Spleen (tissue), 13 donors: Measurements from ENCODE around the gene KRT71. TPM values are rescaled to one million over a fixed set of nuclear protein-coding genes. Genes with fewer than 3 reads are reported as not detected.

Experiments used
- DNase-seq: peaks from one replicate; pipeline ENCODE4 v3.0.0-alpha.2; 2020
- H3K27ac ChIP-seq, 8 donors: fragments of 200-600 bp; sonication (generic) in 7 of 8; 1 replicate in 4 of 8; 2 replicates in 4 of 8; pipeline versions ENCODE4 v1.5.0 to v1.8.0; 2016 to 2021; ENCODE audit warnings: inconsistent platforms in 4 of 8, mild to moderate bottlenecking in 4 of 8, moderate library complexity in 1 of 8
- H3K27me3 ChIP-seq, 7 donors: fragments of 200-600 bp; sonication (generic) in 6 of 7; replicated peaks in 1 of 7; 1 replicate in 4 of 7; 2 replicates in 3 of 7; pipeline versions ENCODE4 v1.5.0 to v1.8.0; 2016 to 2021; ENCODE audit warnings: inconsistent platforms in 3 of 7, mild to moderate bottlenecking in 1 of 7
- H3K36me3 ChIP-seq, 6 donors: fragments of 200-600 bp; sonication (generic) in 5 of 6; 1 replicate in 4 of 6; 2 replicates in 2 of 6; pipeline versions ENCODE4 v1.5.0 to v1.8.0; 2016 to 2021; ENCODE audit warnings: inconsistent platforms in 2 of 6
- H3K4me1 ChIP-seq, 6 donors: fragments of 200-600 bp; sonication (generic) in 5 of 6; 1 replicate in 3 of 6; 2 replicates in 3 of 6; pipeline versions ENCODE4 v1.5.0 to v1.8.0; 2016 to 2021; ENCODE audit warnings: inconsistent platforms in 3 of 6
- H3K4me3 ChIP-seq, 8 donors: fragments of 200-600 bp; sonication (generic) in 7 of 8; 1 replicate in 4 of 8; 2 replicates in 4 of 8; pipeline versions ENCODE4 v1.5.0 to v1.8.0; 2016 to 2021; ENCODE audit warnings: inconsistent platforms in 4 of 8, mild to moderate bottlenecking in 4 of 8, moderate library complexity in 2 of 8
- H3K9me3 ChIP-seq, 8 donors: fragments of 200-600 bp; sonication (generic) in 7 of 8; 1 replicate in 4 of 8; 2 replicates in 4 of 8; pipeline versions ENCODE4 v1.5.0 to v1.8.0; 2016 to 2021; ENCODE audit warnings: inconsistent platforms in 4 of 8
- POLR2A ChIP-seq, 3 donors: fragments of 450-650 bp; IDR thresholded peaks; one replicate each; pipeline ENCODE4 v1.5.1; 2017; ENCODE audit warnings: antibody characterized with exemption in 3 of 3, mild to moderate bottlenecking in 1 of 3
- POLR2AphosphoS5 ChIP-seq, 3 donors: sonication (generic); formaldehyde crosslinking; IDR thresholded peaks; one replicate each; pipeline ENCODE4 v1.5.1; 2017; ENCODE audit warnings: antibody characterized with exemption in 3 of 3
- WGBS, 5 donors: extraction: QIAGEN DNeasy Blood & Tissue Kit in 3 of 5; methylation state at CpG; one replicate each; pipeline versions ENCODE4 v1.1.5 to v1.1.7; 2013 to 2018; 5-methylcytosine and 5-hydroxymethylcytosine counted together
- intact Hi-C: fragments of 100-400 bp; cut with DNase I; formaldehyde crosslinking; loops from one replicate; pipeline ENCODE4 v1.15.0; 2023; ENCODE audit warnings: low total_unique reads
- long read RNA-seq, 2 donors: transcript quantifications; one replicate each; lab custom pipeline, GENCODE V29; 2026
- polyA plus RNA-seq, 3 donors: library from polyadenylated mRNA; stranded (reverse); fragments of 200-250 nt; gene quantifications; one replicate each; pipeline ENCODE4 v1.2.1, GENCODE V29; 2013
- total RNA-seq, 7 donors: library from RNA; depleted of rRNA in 3 of 7; stranded (reverse); fragments of >200 nt in 3 of 7; fragmentation: NEBNext Ultra II Directional in 4 of 7; extraction: Animal tissue kit (Norgen Biotek cat#: 25700) in 4 of 7; gene quantifications; one replicate each; pipeline versions ENCODE4 v1.1.0 to v1.2.1, GENCODE V29; 2016 to 2021
- TF ChIP-seq, protein P1 (sequence below), 11 experiments: fragments of 200-600 bp in 7 of 11; fragments of 450-650 bp in 4 of 11; sonication (generic) in 4 of 11; IDR thresholded peaks in 8 of 11; conservative IDR thresholded peaks in 3 of 11; 1 replicate in 7 of 11; 2 replicates in 4 of 11; pipeline versions ENCODE4 v1.4.0 to v1.8.0; 2016 to 2021; ENCODE audit warnings: antibody characterized with exemption in 11 of 11, inconsistent platforms in 4 of 11, mild to moderate bottlenecking in 1 of 11
- donor health status: healthy with polysubstance abuse.
- donor health status: DM: no; HTN: no; CAD: no; lungs with moderate emphysema.
- donor health status: DM: no; HTN: no; CAD: no.
- donor health status: Bipolar disorder and iron deficiency.
- donor health status: healthy.
- donor health status: DM: no; HTN: no; CAD: no.
- donor health status: DM: yes; HTN: yes; CAD: no.

Gene KRT71
- total RNA-seq = not detected
- not detected for polyA plus RNA-seq
- long read RNA-seq, donor 1 = 0 reads
- long read RNA-seq, donor 2 = 0 reads

DNA sequence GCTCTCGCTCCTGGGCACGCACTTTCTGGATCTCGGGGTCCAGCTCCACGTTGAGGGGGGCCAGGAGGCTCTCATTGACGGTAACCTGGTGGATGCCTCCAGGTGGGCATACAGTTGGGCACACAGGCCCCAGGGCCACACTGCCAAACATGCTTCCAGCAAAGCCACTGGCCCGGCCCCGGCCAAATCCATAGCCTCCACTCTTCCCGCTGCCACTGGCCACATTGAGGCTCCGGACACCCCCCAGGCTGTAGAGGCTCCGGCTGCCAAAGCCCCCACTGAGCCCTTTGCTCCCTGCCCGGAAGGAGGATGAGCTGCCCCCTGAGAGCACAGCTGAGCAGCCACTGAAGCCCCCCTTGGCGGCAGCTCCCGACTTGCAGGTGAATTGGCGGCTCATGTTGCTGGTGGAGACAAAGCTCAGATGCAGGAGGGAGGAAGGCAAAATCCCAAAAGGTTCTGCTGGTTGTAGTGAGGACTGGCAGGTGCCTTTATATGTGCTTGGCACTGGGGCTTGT lies at the start of gene KRT71:
Gene KRT71 (minus strand): TSS at position 465 of the 515 bp plus-strand sequence. CDS start 68 bp downstream, at position 397.
- H3K36me3 ChIP-seq = no peaks in the 10 kb centered on the region
- TF ChIP-seq, protein P1, sequence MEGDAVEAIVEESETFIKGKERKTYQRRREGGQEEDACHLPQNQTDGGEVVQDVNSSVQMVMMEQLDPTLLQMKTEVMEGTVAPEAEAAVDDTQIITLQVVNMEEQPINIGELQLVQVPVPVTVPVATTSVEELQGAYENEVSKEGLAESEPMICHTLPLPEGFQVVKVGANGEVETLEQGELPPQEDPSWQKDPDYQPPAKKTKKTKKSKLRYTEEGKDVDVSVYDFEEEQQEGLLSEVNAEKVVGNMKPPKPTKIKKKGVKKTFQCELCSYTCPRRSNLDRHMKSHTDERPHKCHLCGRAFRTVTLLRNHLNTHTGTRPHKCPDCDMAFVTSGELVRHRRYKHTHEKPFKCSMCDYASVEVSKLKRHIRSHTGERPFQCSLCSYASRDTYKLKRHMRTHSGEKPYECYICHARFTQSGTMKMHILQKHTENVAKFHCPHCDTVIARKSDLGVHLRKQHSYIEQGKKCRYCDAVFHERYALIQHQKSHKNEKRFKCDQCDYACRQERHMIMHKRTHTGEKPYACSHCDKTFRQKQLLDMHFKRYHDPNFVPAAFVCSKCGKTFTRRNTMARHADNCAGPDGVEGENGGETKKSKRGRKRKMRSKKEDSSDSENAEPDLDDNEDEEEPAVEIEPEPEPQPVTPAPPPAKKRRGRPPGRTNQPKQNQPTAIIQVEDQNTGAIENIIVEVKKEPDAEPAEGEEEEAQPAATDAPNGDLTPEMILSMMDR (IDR thresholded peaks at IDR 0.05 in 8 of 11, conservative IDR thresholded peaks at IDR 0.05 in 3 of 11) = no peak
- TF ChIP-seq POLR2A (IDR thresholded peaks at IDR 0.05) (no peak), POLR2AphosphoS5 (IDR thresholded peaks at IDR 0.05) (no peak)
- DNase-seq = no peak
- 77 to 92% (median 84%) methylated on average over 14 of the region's 14 CpGs for WGBS, 5 donors
- H3K4me1 ChIP-seq = no peaks in the 10 kb centered on the region
- H3K4me3 ChIP-seq = no peak within 1 kb of the TSS
- H3K27ac ChIP-seq = no peak within 1 kb of the TSS
- intact Hi-C loops = no loop called here
- no peaks in the 10 kb centered on the region for H3K9me3 ChIP-seq
- H3K27me3 ChIP-seq = peaks cover 0 to 30% (median 0%) of the 10 kb centered on the region in 7 donors

DNA sequence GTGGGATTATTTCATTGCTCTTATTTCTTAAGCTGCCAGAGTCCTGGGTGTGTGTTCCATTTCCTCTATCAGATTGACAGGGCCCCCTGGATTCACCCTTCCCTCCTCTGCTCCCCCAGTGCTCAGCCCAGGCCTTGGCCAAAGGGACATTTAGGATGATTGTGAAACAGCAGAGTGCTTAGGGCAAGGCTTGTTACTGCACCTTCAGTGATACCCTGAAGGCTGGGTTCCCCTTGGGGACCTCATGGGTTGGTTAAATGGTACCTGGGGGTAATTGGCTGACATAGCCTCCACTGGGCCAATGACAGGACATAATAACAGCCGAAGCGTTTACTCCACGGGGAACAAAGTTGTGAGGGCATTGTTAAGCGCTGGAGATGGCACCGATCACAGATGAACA lies 49.6 kb upstream of the KRT71 start:
- no peak for DNase-seq
- peaks cover 0 to 50% (median 14%) of the 10 kb centered on the region in 7 donors for H3K27me3 ChIP-seq
- H3K4me3 ChIP-seq = no peak overlapping the region
- no peaks in the 10 kb centered on the region for H3K9me3 ChIP-seq
- no peak overlapping the region for H3K27ac ChIP-seq
- H3K36me3 ChIP-seq = no peaks in the 10 kb centered on the region
- WGBS, 5 donors = 89 to 98% (median 93%) methylated on average over 5 of the region's 5 CpGs
- intact Hi-C loops = no loop called here
- peaks cover 0 to 6% (median 0%) of the 10 kb centered on the region in 6 donors for H3K4me1 ChIP-seq
- TF ChIP-seq POLR2A (IDR thresholded peaks at IDR 0.05) (no peak), POLR2AphosphoS5 (IDR thresholded peaks at IDR 0.05) (no peak)
- TF ChIP-seq, protein P1 (IDR thresholded peaks at IDR 0.05 in 8 of 11, conservative IDR thresholded peaks at IDR 0.05 in 3 of 11) = no peak

DNA sequence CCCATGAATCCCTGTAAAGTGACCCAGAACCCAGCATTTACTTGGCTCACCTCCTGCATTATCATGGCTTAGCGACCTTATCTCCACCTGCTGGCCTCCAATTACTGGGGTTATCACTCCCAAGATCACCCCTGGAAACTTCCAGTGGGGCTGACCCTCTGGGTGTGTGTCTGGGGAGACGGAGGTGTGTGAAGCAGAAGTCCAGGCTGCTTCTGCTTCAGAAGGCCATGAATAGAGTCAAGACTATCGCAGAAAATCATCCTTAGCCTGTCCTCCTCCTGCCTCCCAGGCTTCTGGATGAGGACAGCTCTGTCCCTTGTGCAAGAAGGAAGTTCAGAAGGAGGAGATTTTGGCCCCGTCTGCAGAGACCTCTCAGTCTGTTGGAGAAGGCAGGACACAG lies 48.7 kb upstream of the KRT71 start:
- Histone ChIP-seq H3K4me3 (no peak overlapping the region), H3K27me3 (peaks cover 0 to 50% (median 14%) of the 10 kb centered on the region in 7 donors), H3K27ac (no peak overlapping the region), H3K36me3 (no peaks in the 10 kb centered on the region), H3K4me1 (peaks cover 0 to 6% (median 0%) of the 10 kb centered on the region in 6 donors), H3K9me3 (no peaks in the 10 kb centered on the region)
- TF ChIP-seq POLR2AphosphoS5 (IDR thresholded peaks at IDR 0.05) (no peak), POLR2A (IDR thresholded peaks at IDR 0.05) (no peak)
- TF ChIP-seq, protein P1 (IDR thresholded peaks at IDR 0.05 in 8 of 11, conservative IDR thresholded peaks at IDR 0.05 in 3 of 11) = no peak
- DNase-seq = no peak
- 63 to 84% (median 73%) methylated on average over 4 of the region's 4 CpGs for WGBS, 5 donors
- intact Hi-C loops = no loop called here

DNA sequence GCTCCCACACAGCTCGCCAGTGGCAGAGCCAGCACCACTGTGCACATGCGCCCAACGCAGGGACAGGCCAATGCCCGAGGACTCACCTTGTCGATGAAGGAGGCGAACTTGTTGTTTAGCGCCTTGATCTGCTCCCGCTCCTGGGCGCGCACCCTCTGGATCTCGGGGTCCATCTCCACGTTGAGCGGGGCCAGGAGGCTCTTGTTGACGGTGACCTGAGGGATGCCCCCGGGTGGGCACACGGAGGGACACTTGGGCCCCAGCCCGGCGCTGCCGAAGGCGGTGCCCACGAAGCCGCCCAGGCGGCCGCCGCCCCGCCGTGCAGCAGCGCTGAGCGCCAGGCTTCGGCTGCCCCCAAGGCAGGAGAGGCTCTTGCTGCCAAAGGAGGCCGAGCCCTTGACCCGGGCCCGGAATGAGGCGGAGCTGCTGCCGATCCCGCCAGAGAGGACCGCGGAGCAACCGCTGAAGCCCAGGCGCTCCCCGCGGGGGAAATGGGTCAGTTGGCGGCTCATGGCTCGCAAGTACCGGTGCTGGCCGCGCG lies 48.1 kb upstream of the KRT71 start, which contains the start of gene KRT72:
Gene KRT72 (minus strand): TSS at position 523 of the 541 bp plus-strand sequence. CDS start 11 bp downstream, at position 512.
- no peak for DNase-seq
- Histone ChIP-seq H3K36me3 (no peaks in the 10 kb centered on the region), H3K4me3 (peak within 1 kb of the TSS in 1 of 8 donors; percentile 3), H3K27me3 (peaks cover 0 to 50% (median 14%) of the 10 kb centered on the region in 7 donors), H3K27ac (no peak within 1 kb of the TSS), H3K9me3 (no peaks in the 10 kb centered on the region), H3K4me1 (peaks cover 0 to 6% (median 0%) of the 10 kb centered on the region in 6 donors)
- intact Hi-C loops = no loop called here
- WGBS, 5 donors = 29 to 60% (median 34%) methylated on average over 24 to 48 of the region's 48 CpGs
- TF ChIP-seq, protein P1 (IDR thresholded peaks at IDR 0.05 in 8 of 11, conservative IDR thresholded peaks at IDR 0.05 in 3 of 11) = no peak
- no peak for TF ChIP-seq POLR2A (IDR thresholded peaks at IDR 0.05)
- TF ChIP-seq POLR2AphosphoS5 (IDR thresholded peaks at IDR 0.05) = no peak
